MCF 10A (cell line): Measurements from ENCODE around the gene CAMTA1. TPM values are rescaled to one million over a fixed set of nuclear protein-coding genes. Genes with fewer than 3 reads are reported as not detected.

Source experiments
- BruUV-seq: library from RNA; stranded (reverse); fragments of 400-500 nt; replicated peaks from 2 replicates; lab custom pipeline; 2021; lab: Mats Ljungman, UMichigan
- CTCF ChIA-PET: fragments of 300-600 bp; sonication (Branson Sonifier 250); formaldehyde crosslinking; extraction: SDS; loops from one replicate; lab custom pipeline; 2021; ENCODE audit warnings: antibody characterized with exemption, inconsistent platforms; lab: Yijun Ruan, JAX
- POLR2A ChIA-PET: fragments of 300-600, 350-650 bp; sonication (Branson Sonifier 250); formaldehyde crosslinking; extraction: SDS; loops from one replicate; lab custom pipeline; 2020; ENCODE audit warnings: antibody characterized with exemption, inconsistent platforms; lab: Yijun Ruan, JAX
- DNase-seq: peaks from one replicate; pipeline ENCODE4 v3.0.0-alpha.2; 2018; ENCODE audit not compliant: unreplicated experiment
- H3K27ac Mint-ChIP-seq: one replicate; pipeline ENCODE4 v1.8.0; 2022; ENCODE audit warnings: mild to moderate bottlenecking, low read depth, mixed read lengths; ENCODE audit not compliant: unreplicated experiment
- H3K27me3 Mint-ChIP-seq: one replicate; pipeline ENCODE4 v1.8.0; 2022; ENCODE audit warnings: mixed read lengths; ENCODE audit not compliant: insufficient read depth, unreplicated experiment
- H3K36me3 Mint-ChIP-seq: one replicate; pipeline ENCODE4 v1.8.0; 2022; ENCODE audit warnings: mild to moderate bottlenecking, moderate library complexity, mixed read lengths; ENCODE audit not compliant: insufficient read depth, unreplicated experiment
- H3K4me1 Mint-ChIP-seq: one replicate; pipeline ENCODE4 v1.8.0; 2022; ENCODE audit warnings: mixed read lengths; ENCODE audit not compliant: insufficient read depth, unreplicated experiment
- H3K4me3 Mint-ChIP-seq: one replicate; pipeline ENCODE4 v1.8.0; 2022; ENCODE audit warnings: mild to moderate bottlenecking, moderate library complexity, mixed read lengths; ENCODE audit not compliant: unreplicated experiment
- H3K9me3 Mint-ChIP-seq: one replicate; pipeline ENCODE4 v1.8.0; 2022; ENCODE audit warnings: mixed read lengths; ENCODE audit not compliant: unreplicated experiment
- CTCF ChIP-seq: fragments of 200-600 bp; IDR thresholded peaks from one replicate; pipeline ENCODE4 v1.8.0; 2022; ENCODE audit warnings: antibody characterized with exemption, mild to moderate bottlenecking; ENCODE audit not compliant: unreplicated experiment
- intact Hi-C: fragments of 100-400 bp; cut with micrococcal nuclease; formaldehyde crosslinking; loops from 2 replicates; pipeline ENCODE4 v1.14.1; 2022
- total RNA-seq: library from RNA; stranded (reverse); gene quantifications from 2 replicates; pipeline ENCODE4 v1.2.3, GENCODE V29; 2022

CAMTA1 gene
- total RNA-seq, 1 experiment from 2014 or later: 74.1 TPM

DNA sequence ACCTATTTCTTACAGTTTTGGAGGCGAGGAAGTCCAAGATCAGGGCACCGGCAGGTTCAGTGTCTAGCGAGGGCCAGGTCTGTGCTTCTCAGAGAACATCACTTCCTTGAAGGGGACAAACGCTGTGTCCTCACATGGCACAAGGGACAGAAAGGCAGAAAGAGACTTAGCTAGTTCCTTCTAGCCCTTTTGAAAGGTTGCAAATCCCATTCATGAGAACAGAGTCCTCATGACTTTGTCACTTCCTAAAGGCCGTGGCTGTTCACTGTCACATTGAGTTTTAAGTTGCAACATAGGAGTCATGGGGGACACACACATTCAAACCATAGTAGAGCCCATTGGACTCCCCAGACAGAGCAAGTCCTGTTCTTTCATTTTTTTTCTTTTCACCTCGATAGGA is 1026.2 kb downstream of the CAMTA1 start:
- no TSS peak for BruUV-seq
- intact Hi-C loops: no loop called here
- Mint-ChIP-seq H3K27ac (no peak overlapping the region), H3K4me3 (no peak overlapping the region), H3K36me3 (no peaks in the 10 kb centered on the region), H3K9me3 (peaks cover 22% of the 10 kb centered on the region), H3K4me1 (no peaks in the 10 kb centered on the region), H3K27me3 (no peaks in the 10 kb centered on the region)
- DNase-seq: no peak
- ChIA-PET POLR2A (interaction anchor here (0.6 to 1.2 kb wide), 2 partner anchors 35 to 511 kb away, joined by 3 read pairs; no protein-coding TSS in a partner anchor), CTCF (interaction anchor here (1.5 kb wide), 1 partner anchor 59 kb away, joined by 5 read pairs; no protein-coding TSS in a partner anchor)
- TF ChIP-seq CTCF: no peak

DNA sequence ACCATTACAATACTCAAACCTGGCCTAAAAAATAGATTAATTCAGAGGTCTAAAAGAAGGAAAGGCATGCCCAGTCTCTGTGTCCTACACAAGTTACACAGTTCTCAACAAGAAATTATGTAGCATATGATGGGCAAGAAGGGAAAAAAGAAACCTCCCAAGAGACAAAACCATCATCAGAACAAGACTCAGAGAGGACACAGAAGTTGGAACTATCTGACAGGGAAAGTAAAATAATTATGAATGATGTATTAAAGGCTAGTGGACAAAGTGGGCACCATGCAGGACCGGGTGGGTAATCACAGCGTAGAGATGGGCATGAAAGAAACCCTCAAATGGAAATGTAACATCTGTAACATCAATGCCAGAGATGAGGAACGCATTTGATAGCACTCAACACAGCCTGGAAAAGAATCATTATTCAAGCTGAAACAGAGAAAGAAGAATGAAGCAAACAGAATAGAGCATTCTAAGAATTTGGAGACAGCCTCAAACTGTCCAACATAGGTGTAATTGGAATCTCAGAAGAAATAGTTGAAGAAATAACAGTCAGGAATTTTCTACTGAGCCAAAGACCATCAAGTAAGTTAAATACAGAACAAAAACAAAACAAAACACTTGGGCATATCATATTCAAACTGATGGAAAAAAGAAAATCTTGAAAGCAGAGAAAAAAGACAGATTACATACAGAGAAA is 1028.6 kb downstream of the CAMTA1 start:
- no peak for TF ChIP-seq CTCF
- peaks cover 22% of the 10 kb centered on the region for H3K9me3 Mint-ChIP-seq
- intact Hi-C loops: no loop called here
- POLR2A ChIA-PET: interaction anchor here (0.5 kb wide), 1 partner anchor 124 kb away, joined by 3 read pairs; no protein-coding TSS in a partner anchor
- BruUV-seq: no TSS peak
- no peaks in the 10 kb centered on the region for H3K27me3 Mint-ChIP-seq
- no peak overlapping the region for H3K27ac Mint-ChIP-seq
- no peak for DNase-seq
- no peaks in the 10 kb centered on the region for H3K36me3 Mint-ChIP-seq
- CTCF ChIA-PET: no interaction called here
- no peak overlapping the region for H3K4me3 Mint-ChIP-seq
- no peaks in the 10 kb centered on the region for H3K4me1 Mint-ChIP-seq

Other genes starting within 250 kb of the CAMTA1 start
- 49.2 and 62.3 TPM in 2 replicates for gene NOL9, start 230.9 kb upstream of the CAMTA1 start, total RNA-seq
- gene TAS1R1, start 230.1 kb upstream of the CAMTA1 start, total RNA-seq: not detected in 2 replicates
- 40.6 TPM in 2 replicates for gene ZBTB48, start 205.5 kb upstream of the CAMTA1 start, total RNA-seq
- gene KLHL21, start 182.6 kb upstream of the CAMTA1 start, total RNA-seq: 14.0 and 19.5 TPM in 2 replicates
- gene PHF13, start 171.7 kb upstream of the CAMTA1 start, total RNA-seq: 10.3 and 12.7 TPM in 2 replicates
- 14.7 and 18.9 TPM in 2 replicates for gene THAP3, start 160.6 kb upstream of the CAMTA1 start, total RNA-seq
- 70.4 and 76.1 TPM in 2 replicates for gene DNAJC11, start 83.6 kb upstream of the CAMTA1 start, total RNA-seq